Loucy (cell line): ENCODE data around the gene RNU6-9.

Experiments used
- EZH2phosphoT487 ChIP-seq: fragments of 200-600 bp; IDR thresholded peaks from 2 replicates; pipeline ENCODE4 v1.6.1; 2018; ENCODE audit warnings: antibody characterized with exemption, mild to moderate bottlenecking, moderate library complexity, borderline replicate concordance
- TF ChIP-seq, protein P1 (sequence below): fragments of 200-600 bp; sonication (generic); conservative IDR thresholded peaks from 2 replicates; pipeline ENCODE4 v1.5.1; 2014; ENCODE audit warnings: mild to moderate bottlenecking, antibody characterized with exemption, low read length

DNA sequence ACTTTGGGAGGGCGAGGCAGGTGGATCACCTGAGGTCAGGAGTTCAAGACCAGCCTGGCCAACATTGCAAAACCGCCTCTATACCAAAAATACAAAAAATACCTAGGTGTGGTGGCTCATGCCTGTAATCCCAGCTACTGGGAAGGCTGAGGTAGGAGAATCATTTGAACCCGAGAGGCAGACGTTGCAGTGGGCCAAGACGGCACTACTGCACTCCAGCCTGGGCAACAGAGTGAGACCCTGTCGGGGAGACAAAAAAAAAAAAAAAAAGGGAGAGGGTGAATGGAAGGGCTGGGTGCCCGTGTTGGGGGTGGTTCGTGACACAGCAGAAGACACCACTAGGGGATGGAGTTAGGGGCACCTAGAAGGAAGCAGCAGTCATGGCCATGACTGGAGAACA is 23.0 kb upstream of the RNU6-9 start:
- TF ChIP-seq, protein P1, sequence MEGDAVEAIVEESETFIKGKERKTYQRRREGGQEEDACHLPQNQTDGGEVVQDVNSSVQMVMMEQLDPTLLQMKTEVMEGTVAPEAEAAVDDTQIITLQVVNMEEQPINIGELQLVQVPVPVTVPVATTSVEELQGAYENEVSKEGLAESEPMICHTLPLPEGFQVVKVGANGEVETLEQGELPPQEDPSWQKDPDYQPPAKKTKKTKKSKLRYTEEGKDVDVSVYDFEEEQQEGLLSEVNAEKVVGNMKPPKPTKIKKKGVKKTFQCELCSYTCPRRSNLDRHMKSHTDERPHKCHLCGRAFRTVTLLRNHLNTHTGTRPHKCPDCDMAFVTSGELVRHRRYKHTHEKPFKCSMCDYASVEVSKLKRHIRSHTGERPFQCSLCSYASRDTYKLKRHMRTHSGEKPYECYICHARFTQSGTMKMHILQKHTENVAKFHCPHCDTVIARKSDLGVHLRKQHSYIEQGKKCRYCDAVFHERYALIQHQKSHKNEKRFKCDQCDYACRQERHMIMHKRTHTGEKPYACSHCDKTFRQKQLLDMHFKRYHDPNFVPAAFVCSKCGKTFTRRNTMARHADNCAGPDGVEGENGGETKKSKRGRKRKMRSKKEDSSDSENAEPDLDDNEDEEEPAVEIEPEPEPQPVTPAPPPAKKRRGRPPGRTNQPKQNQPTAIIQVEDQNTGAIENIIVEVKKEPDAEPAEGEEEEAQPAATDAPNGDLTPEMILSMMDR, result no peak
- no peak for TF ChIP-seq EZH2phosphoT487
